HEK293 (cell line): ENCODE measurements around the gene EVI5L.
A peak's percentile ranks its signal among the peaks of the same experiment; 100 is the strongest.

ENCODE experiments used
- CTCF ChIA-PET: fragments of 350-600 bp; formaldehyde crosslinking; extraction: SDS; loops from one replicate; lab custom pipeline; 2021; ENCODE audit warnings: antibody characterized with exemption; lab: Yijun Ruan, JAX
- POLR2A ChIA-PET: fragments of 300-600 bp; formaldehyde crosslinking; extraction: SDS; loops from one replicate; lab custom pipeline; 2020; ENCODE audit warnings: antibody characterized with exemption, inconsistent platforms; lab: Yijun Ruan, JAX
- H3K27ac ChIP-seq: fragments of 200-500 bp; sonication (Bioruptor generic); 2 replicates; pipeline ENCODE4 v1.5.1; 2014; ENCODE audit warnings: low read depth, low read length, control low read depth, inconsistent platforms; ENCODE audit errors: extremely low read depth
- H3K36me3 ChIP-seq, 2 experiments: fragments of 200-500 bp in 1 of 2; sonication (Bioruptor generic) in 1 of 2; 1 replicate in 1 of 2; 2 replicates in 1 of 2; pipeline ENCODE4 v1.5.1; 2014 to 2017; ENCODE audit warnings: inconsistent platforms in 2 of 2, low read length in 2 of 2; ENCODE audit not compliant: control insufficient read depth in 2 of 2, insufficient read depth in 1 of 2
- H3K4me1 ChIP-seq: fragments of 200-500 bp; sonication (Bioruptor generic); 2 replicates; pipeline ENCODE4 v1.5.1; 2014; ENCODE audit warnings: mild to moderate bottlenecking, low read length, inconsistent platforms; ENCODE audit not compliant: control insufficient read depth, insufficient read depth
- H3K4me3 ChIP-seq: 2 replicates; pipeline ENCODE4 v1.5.1; 2011; ENCODE audit warnings: low read depth, mild to moderate bottlenecking, control low read depth, low read length, moderate library complexity
- H3K9me3 ChIP-seq: fragments of 200-500 bp; sonication (Bioruptor generic); 2 replicates; pipeline ENCODE4 v1.5.1; 2014; ENCODE audit warnings: low read depth, low read length, inconsistent platforms; ENCODE audit not compliant: control insufficient read depth, insufficient read depth
- BCL11B ChIP-seq: fragments of 450-650 bp; formaldehyde crosslinking; IDR thresholded peaks from 2 replicates; pipeline ENCODE4 v1.5.1; 2016; ENCODE audit warnings: low read depth, missing biosample characterization, missing genetic modification characterization
- CTCF ChIP-seq: fragments of 450-650 bp; formaldehyde crosslinking; IDR thresholded peaks from 2 replicates; pipeline ENCODE4 v1.5.1; 2016; ENCODE audit warnings: missing biosample characterization, missing genetic modification characterization
- GLIS2 ChIP-seq: fragments of 450-650 bp; formaldehyde crosslinking; IDR thresholded peaks from 2 replicates; pipeline ENCODE4 v1.5.1; 2016; ENCODE audit warnings: missing biosample characterization, missing genetic modification characterization
- HOXA7 ChIP-seq: sonication (generic); formaldehyde crosslinking; IDR thresholded peaks from 2 replicates; pipeline ENCODE4 v1.8.1; 2022; ENCODE audit warnings: missing genetic modification reagents, borderline replicate concordance
- INSM2 ChIP-seq: fragments of 450-650 bp; formaldehyde crosslinking; IDR thresholded peaks from 2 replicates; pipeline ENCODE4 v1.5.1; 2016; ENCODE audit warnings: missing biosample characterization, missing genetic modification characterization
- KLF8 ChIP-seq: fragments of 450-650 bp; formaldehyde crosslinking; IDR thresholded peaks from 2 replicates; pipeline ENCODE4 v1.5.1; 2016; ENCODE audit warnings: missing biosample characterization, missing genetic modification characterization
- PATZ1 ChIP-seq: fragments of 450-650 bp; formaldehyde crosslinking; IDR thresholded peaks from 2 replicates; pipeline ENCODE4 v1.5.1; 2016; ENCODE audit warnings: missing biosample characterization, missing genetic modification characterization
- PBX3 ChIP-seq: sonication (generic); formaldehyde crosslinking; IDR thresholded peaks from 2 replicates; pipeline ENCODE4 v1.8.1; 2022; ENCODE audit warnings: mild to moderate bottlenecking, moderate library complexity, missing genetic modification reagents
- SP2 ChIP-seq: fragments of 450-650 bp; formaldehyde crosslinking; IDR thresholded peaks from 2 replicates; pipeline ENCODE4 v1.5.1; 2016; ENCODE audit warnings: missing biosample characterization, missing genetic modification characterization
- SP7 ChIP-seq: fragments of 450-650 bp; formaldehyde crosslinking; IDR thresholded peaks from 2 replicates; pipeline ENCODE4 v1.5.1; 2016; ENCODE audit warnings: missing biosample characterization, missing genetic modification characterization
- ZBTB17 ChIP-seq: fragments of 450-650 bp; formaldehyde crosslinking; IDR thresholded peaks from 2 replicates; pipeline ENCODE4 v1.5.1; 2016; ENCODE audit warnings: missing biosample characterization, missing genetic modification characterization
- ZBTB48 ChIP-seq: fragments of 450-650 bp; formaldehyde crosslinking; IDR thresholded peaks from 2 replicates; pipeline ENCODE4 v1.5.1; 2016; ENCODE audit warnings: missing biosample characterization, missing genetic modification characterization
- ZBTB7A ChIP-seq: fragments of 450-650 bp; formaldehyde crosslinking; IDR thresholded peaks from 2 replicates; pipeline ENCODE4 v1.5.1; 2016; ENCODE audit warnings: low read depth, missing biosample characterization, missing genetic modification characterization
- ZBTB8A ChIP-seq: fragments of 450-650 bp; formaldehyde crosslinking; IDR thresholded peaks from 2 replicates; pipeline ENCODE4 v1.5.1; 2016; ENCODE audit warnings: missing biosample characterization, missing genetic modification characterization
- ZEB2 ChIP-seq: fragments of 450-650 bp; formaldehyde crosslinking; IDR thresholded peaks from 2 replicates; pipeline ENCODE4 v1.5.1; 2016; ENCODE audit warnings: missing biosample characterization, missing genetic modification characterization
- ZIC2 ChIP-seq: fragments of 450-650 bp; formaldehyde crosslinking; IDR thresholded peaks from 2 replicates; pipeline ENCODE4 v1.5.1; 2016; ENCODE audit warnings: missing biosample characterization, missing genetic modification characterization
- ZNF2 ChIP-seq: fragments of 450-650 bp; formaldehyde crosslinking; IDR thresholded peaks from 2 replicates; pipeline ENCODE4 v1.5.1; 2016; ENCODE audit warnings: missing biosample characterization, missing genetic modification characterization
- ZNF24 ChIP-seq: fragments of 450-650 bp; formaldehyde crosslinking; IDR thresholded peaks from 2 replicates; pipeline ENCODE4 v1.5.1; 2016; ENCODE audit warnings: missing biosample characterization, missing genetic modification characterization
- ZNF248 ChIP-seq: fragments of 450-650 bp; formaldehyde crosslinking; IDR thresholded peaks from 2 replicates; pipeline ENCODE4 v1.5.1; 2017; ENCODE audit warnings: missing biosample characterization, missing genetic modification characterization
- ZNF280D ChIP-seq: fragments of 450-650 bp; formaldehyde crosslinking; IDR thresholded peaks from 2 replicates; pipeline ENCODE4 v1.5.1; 2016; ENCODE audit warnings: missing biosample characterization, missing genetic modification characterization
- ZNF335 ChIP-seq: fragments of 450-650 bp; formaldehyde crosslinking; conservative IDR thresholded peaks from 2 replicates; pipeline ENCODE4 v1.5.1; 2016; ENCODE audit warnings: missing biosample characterization, missing genetic modification characterization
- ZNF423 ChIP-seq: fragments of 450-650 bp; formaldehyde crosslinking; IDR thresholded peaks from 2 replicates; pipeline ENCODE4 v1.5.1; 2016; ENCODE audit warnings: missing biosample characterization, missing genetic modification characterization
- ZNF510 ChIP-seq: fragments of 450-650 bp; formaldehyde crosslinking; IDR thresholded peaks from 2 replicates; pipeline ENCODE4 v1.5.1; 2018; ENCODE audit warnings: mild to moderate bottlenecking, missing genetic modification characterization, missing biosample characterization; ENCODE audit not compliant: insufficient replicate concordance
- ZNF560 ChIP-seq: fragments of 450-650 bp; formaldehyde crosslinking; IDR thresholded peaks from 2 replicates; pipeline ENCODE4 v1.5.1; 2017; ENCODE audit warnings: missing biosample characterization, missing genetic modification characterization, borderline replicate concordance
- ZNF629 ChIP-seq: fragments of 450-650 bp; formaldehyde crosslinking; IDR thresholded peaks from 2 replicates; pipeline ENCODE4 v1.5.1; 2017; ENCODE audit warnings: missing biosample characterization, missing genetic modification characterization
- ZNF76 ChIP-seq: fragments of 450-650 bp; formaldehyde crosslinking; IDR thresholded peaks from 2 replicates; pipeline ENCODE4; 2016; ENCODE audit warnings: low read depth, missing biosample characterization, missing genetic modification characterization, borderline replicate concordance

EVI5L gene

GRCh38 chr19:7904074-7905020, 74.3 kb downstream of the EVI5L start (continued):
- TF ChIP-seq ZEB2 (tag by site-specific recombination) (peak; percentile 54; the same call in 1 of the 2 replicates), ZNF248 (tag by site-specific recombination) (no peak), ZNF280D (tag by site-specific recombination) (no peak), ZNF24 (tag by site-specific recombination) (no peak), ZNF629 (tag by site-specific recombination) (peak; percentile 63; the same call in 1 of the 2 replicates), ZBTB8A (0 out of 2 replicates have a peak, but pooled peaks have one; percentile 14), PATZ1 (tag by site-specific recombination) (peak; percentile 84), ZNF560 (tag by site-specific recombination) (no peak), ZNF335 (tag by site-specific recombination) (peak; percentile 54), ZNF76 (tag by site-specific recombination) (0 out of 2 replicates have a peak, but pooled peaks have one; percentile 36), ZBTB17 (0 out of 2 replicates have a peak, but pooled peaks have one; percentile 27), ZBTB7A (tag by site-specific recombination) (peak; percentile 58; the same call in 1 of the 2 replicates), BCL11B (tag by site-specific recombination) (0 out of 2 replicates have a peak, but pooled peaks have one; percentile 68), CTCF (tag by site-specific recombination) (peak; percentile 19; the same call in 1 of the 2 replicates), SP7 (tag by site-specific recombination) (peak; percentile 24; the same call in 1 of the 2 replicates), ZNF423 (tag by site-specific recombination) (peak; percentile 88), SP2 (peak; percentile 9; the same call in 1 of the 2 replicates)

- Histone ChIP-seq H3K27ac (no peak overlapping the region), H3K36me3 (peaks cover 0 to 33% of the 10 kb centered on the region in 2 experiments; a peak in 1 of 3 replicates), H3K4me1 (peaks cover 5% of the 10 kb centered on the region; the same call in 1 of the 2 replicates), H3K4me3 (peak overlapping the region; percentile 12), H3K9me3 (no peaks in the 10 kb centered on the region)
- ChIA-PET CTCF (no interaction called here), POLR2A (no interaction called here)
- no peak for TF ChIP-seq ZNF2 (tag by site-specific recombination)
- TF ChIP-seq PBX3 (CRISPR knock-in tag): no peak
- TF ChIP-seq ZNF560 (tag by site-specific recombination): no peak
- TF ChIP-seq KLF8: no peak
- TF ChIP-seq ZNF24 (tag by site-specific recombination): no peak
- TF ChIP-seq GLIS2 (tag by site-specific recombination): peak; percentile 59; the same call in 1 of the 2 replicates
- no peak for TF ChIP-seq ZBTB48
- TF ChIP-seq INSM2 (tag by site-specific recombination): no peak
- peak; percentile 51 for TF ChIP-seq ZIC2
- TF ChIP-seq HOXA7 (CRISPR knock-in tag): no peak
- no peak for TF ChIP-seq ZNF510 (tag by site-specific recombination)
Observed at GRCh38 chr19:7905268-7905667, 75.2 kb downstream of the EVI5L start.
